ENCODE data around the gene MED23. TPM values are rescaled to one million over a fixed set of nuclear protein-coding genes. Genes with fewer than 3 reads are reported as not detected.

The MED23 gene
- total and polyA plus RNA-seq, 2 experiments from 2014 or later: 16.9 to 35.7 TPM

DNA sequence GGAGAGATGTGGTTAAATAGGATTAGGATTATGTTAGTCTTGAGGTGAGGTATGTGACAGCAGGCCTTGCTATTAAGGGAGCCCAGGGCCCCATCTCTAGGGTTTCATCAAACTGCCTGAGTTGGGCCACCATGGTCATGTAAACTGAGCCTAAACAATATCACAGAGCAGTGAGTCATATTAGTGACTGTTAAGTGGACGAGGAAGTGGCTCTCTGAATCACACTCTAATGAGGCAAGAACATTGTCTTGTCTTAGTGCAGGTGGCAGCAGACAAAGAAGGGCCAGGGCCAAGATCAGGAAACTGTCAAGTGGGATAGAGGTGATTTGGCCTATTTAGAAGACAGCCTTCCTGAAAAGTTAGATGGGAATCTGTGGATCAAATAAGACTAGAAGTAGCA lies 32.2 kb upstream of the MED23 start:
- WGBS, 2 experiments (ENCODE audit: low coverage in 1 of 2, low lambda C conversion rate in 2 of 2, missing lambda C conversion rate in 2 of 2): 10 to 11% methylated on average over 1 of the region's 1 CpG
- in situ Hi-C loops (cut with MboI): no loop called here
- Histone ChIP-seq H3F3A (ENCODE audit: insufficient read depth) (peaks cover 12% of the 10 kb centered on the region), H3K9me2 (ENCODE audit: insufficient read depth) (no peaks in the 10 kb centered on the region), H2AFZ (no peak overlapping the region), H3K36me3 (ENCODE audit: low read depth) (no peaks in the 10 kb centered on the region), H3K79me2 (ENCODE audit: insufficient read depth) (no peaks in the 10 kb centered on the region), H3K27me3 (replicated peaks; ENCODE audit: insufficient read depth) (no peaks in the 10 kb centered on the region), H3K9ac (no peak overlapping the region), H4K20me1 (ENCODE audit: insufficient read depth) (no peaks in the 10 kb centered on the region), H3K27ac (no peak overlapping the region), H3K4me2 (ENCODE audit: unreplicated experiment) (no peak overlapping the region), H3K9me3 (ENCODE audit: low read depth) (no peaks in the 10 kb centered on the region), H3K4me3 (no peak overlapping the region), H3K4me1 (ENCODE audit: insufficient read depth) (peaks cover 28% of the 10 kb centered on the region)
- TF ChIP-seq EZH2 (IDR thresholded peaks at IDR 0.05; ENCODE audit: insufficient read depth, poor library complexity, severe bottlenecking) (no peak), EZH2phosphoT487 (IDR thresholded peaks at IDR 0.05; ENCODE audit: insufficient read depth, low read depth) (no peak)
- peak; percentile 65 for DNase-seq

- Histone ChIP-seq H3K27ac (peak overlapping the region; percentile 79), H3K4me2 (ENCODE audit: unreplicated experiment) (no peak overlapping the region), H3K27me3 (replicated peaks; ENCODE audit: insufficient read depth) (no peaks in the 10 kb centered on the region), H3K9ac (no peak overlapping the region), H3K9me2 (ENCODE audit: insufficient read depth) (no peaks in the 10 kb centered on the region), H3K4me1 (ENCODE audit: insufficient read depth) (peaks cover 28% of the 10 kb centered on the region), H3K9me3 (ENCODE audit: low read depth) (no peaks in the 10 kb centered on the region), H3K4me3 (no peak overlapping the region), H3F3A (ENCODE audit: insufficient read depth) (peaks cover 12% of the 10 kb centered on the region), H3K79me2 (ENCODE audit: insufficient read depth) (no peaks in the 10 kb centered on the region), H4K20me1 (ENCODE audit: insufficient read depth) (no peaks in the 10 kb centered on the region), H3K36me3 (ENCODE audit: low read depth) (no peaks in the 10 kb centered on the region), H2AFZ (no peak overlapping the region)
- TF ChIP-seq EZH2phosphoT487 (IDR thresholded peaks at IDR 0.05; ENCODE audit: insufficient read depth, low read depth): no peak
- TF ChIP-seq EZH2 (IDR thresholded peaks at IDR 0.05; ENCODE audit: insufficient read depth, poor library complexity, severe bottlenecking): no peak
- in situ Hi-C loops (cut with MboI): no loop called here
- peak; percentile 7 for DNase-seq
- 97 to 98% methylated on average over 3 of the region's 3 CpGs for WGBS, 2 experiments (ENCODE audit: low coverage in 1 of 2, low lambda C conversion rate in 2 of 2, missing lambda C conversion rate in 2 of 2)
Measured at GRCh38 chr6:131658287-131658686, 30.2 kb upstream of the MED23 start.

GRCh38 chr6:131657630-131658111 lies 29.6 kb upstream of the MED23 start:
- no peaks in the 10 kb centered on the region for H4K20me1 ChIP-seq (ENCODE audit: insufficient read depth)
- TF ChIP-seq EZH2phosphoT487 (IDR thresholded peaks at IDR 0.05; ENCODE audit: insufficient read depth, low read depth) (no peak), EZH2 (IDR thresholded peaks at IDR 0.05; ENCODE audit: insufficient read depth, poor library complexity, severe bottlenecking) (no peak)
- in situ Hi-C loops (cut with MboI): no loop called here
- no peak overlapping the region for H3K4me3 ChIP-seq
- H3K9ac ChIP-seq: peak overlapping the region; percentile 39; the same call in 1 of the 2 replicates
- WGBS, 2 experiments (ENCODE audit: low coverage in 1 of 2, low lambda C conversion rate in 2 of 2, missing lambda C conversion rate in 2 of 2): 54 to 55% methylated on average over 6 of the region's 6 CpGs
- no peaks in the 10 kb centered on the region for H3K9me2 ChIP-seq (ENCODE audit: insufficient read depth)
- H3K27me3 ChIP-seq (replicated peaks; ENCODE audit: insufficient read depth): no peaks in the 10 kb centered on the region
- peak overlapping the region; percentile 27 for H3K4me2 ChIP-seq (ENCODE audit: unreplicated experiment)
- H3K27ac ChIP-seq: peak overlapping the region; percentile 79
- peaks cover 12% of the 10 kb centered on the region for H3F3A ChIP-seq (ENCODE audit: insufficient read depth)
- peaks cover 28% of the 10 kb centered on the region for H3K4me1 ChIP-seq (ENCODE audit: insufficient read depth)
- H3K36me3 ChIP-seq (ENCODE audit: low read depth): no peaks in the 10 kb centered on the region
- no peak overlapping the region for H2AFZ ChIP-seq
- H3K9me3 ChIP-seq (ENCODE audit: low read depth): no peaks in the 10 kb centered on the region
- peak; percentile 82 for DNase-seq
- H3K79me2 ChIP-seq (ENCODE audit: insufficient read depth): no peaks in the 10 kb centered on the region

DNA sequence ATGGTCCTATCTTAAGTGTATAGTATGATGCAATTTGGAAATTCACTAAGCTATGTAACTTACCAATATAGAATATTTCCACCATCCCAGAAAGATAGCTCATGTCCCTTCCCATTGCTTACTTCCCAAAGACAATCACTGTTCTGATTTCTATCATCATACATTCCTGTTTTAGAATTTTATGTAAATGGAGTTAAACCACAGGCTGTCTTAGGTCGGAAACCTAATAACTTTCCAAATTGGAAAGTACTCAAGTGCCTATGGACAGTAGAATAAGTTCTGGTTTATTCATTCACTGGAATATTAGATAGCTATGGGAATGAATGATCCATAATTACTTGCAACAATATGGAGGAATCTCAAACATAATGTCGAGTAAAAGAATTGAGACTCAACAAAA lies 29.2 kb upstream of the MED23 start:
- Histone ChIP-seq H3K36me3 (ENCODE audit: low read depth) (no peaks in the 10 kb centered on the region), H3K4me2 (ENCODE audit: unreplicated experiment) (peak overlapping the region; percentile 27), H3K4me3 (no peak overlapping the region), H3K9me2 (ENCODE audit: insufficient read depth) (no peaks in the 10 kb centered on the region), H3K4me1 (ENCODE audit: insufficient read depth) (peaks cover 28% of the 10 kb centered on the region), H3K9me3 (ENCODE audit: low read depth) (no peaks in the 10 kb centered on the region), H3F3A (ENCODE audit: insufficient read depth) (peaks cover 12% of the 10 kb centered on the region), H4K20me1 (ENCODE audit: insufficient read depth) (no peaks in the 10 kb centered on the region), H3K9ac (0 out of 2 replicates have a peak overlapping the region, but pooled peaks have one; percentile 20), H3K27ac (peak overlapping the region; percentile 79), H3K79me2 (ENCODE audit: insufficient read depth) (no peaks in the 10 kb centered on the region), H2AFZ (no peak overlapping the region), H3K27me3 (replicated peaks; ENCODE audit: insufficient read depth) (no peaks in the 10 kb centered on the region)
- TF ChIP-seq EZH2 (IDR thresholded peaks at IDR 0.05; ENCODE audit: insufficient read depth, poor library complexity, severe bottlenecking): no peak
- TF ChIP-seq EZH2phosphoT487 (IDR thresholded peaks at IDR 0.05; ENCODE audit: insufficient read depth, low read depth): no peak
- 68 to 73% methylated on average over 2 of the region's 2 CpGs for WGBS, 2 experiments (ENCODE audit: low coverage in 1 of 2, low lambda C conversion rate in 2 of 2, missing lambda C conversion rate in 2 of 2)
- in situ Hi-C loops (cut with MboI): no loop called here
- DNase-seq: no peak
